HL-60 (cell line): ENCODE data around the gene TRIML2.

Experiments
- CTCF ChIP-seq: IDR thresholded peaks from one replicate; pipeline ENCODE4 v1.5.1; 2011; ENCODE audit warnings: low read length, control low read depth, inconsistent platforms; ENCODE audit not compliant: insufficient read depth
- POLR2AphosphoS5 ChIP-seq: IDR thresholded peaks from 2 replicates; pipeline ENCODE4 v1.6.1; 2012; ENCODE audit warnings: low read depth
- TF ChIP-seq, protein P1 (sequence below): IDR thresholded peaks from 2 replicates; pipeline ENCODE4 v1.6.1; 2012; ENCODE audit warnings: low read depth; ENCODE audit not compliant: insufficient replicate concordance

DNA sequence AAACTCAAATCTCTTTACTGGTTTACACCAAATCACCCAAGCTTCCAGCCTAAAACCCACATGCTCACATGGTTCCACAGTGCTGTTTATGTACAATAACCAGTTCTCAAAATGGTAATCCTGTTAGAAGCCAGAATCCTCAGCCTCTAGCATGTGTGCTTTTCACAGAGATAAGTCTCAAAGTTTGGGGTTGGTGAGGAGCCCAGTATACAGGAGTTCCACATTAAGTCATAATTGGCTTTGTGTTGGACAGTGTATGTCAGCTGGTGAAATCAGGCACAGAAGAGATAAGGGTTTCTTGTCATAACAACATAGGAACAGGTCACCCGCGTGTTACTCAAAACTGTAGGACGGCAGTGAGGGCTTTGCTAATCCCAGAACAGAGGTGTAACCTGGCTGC, 29.7 kb upstream of the TRIML2 start, which contains the start of gene TRIML1:
- TF ChIP-seq CTCF (no peak), POLR2AphosphoS5 (no peak)
- TF ChIP-seq, protein P1, sequence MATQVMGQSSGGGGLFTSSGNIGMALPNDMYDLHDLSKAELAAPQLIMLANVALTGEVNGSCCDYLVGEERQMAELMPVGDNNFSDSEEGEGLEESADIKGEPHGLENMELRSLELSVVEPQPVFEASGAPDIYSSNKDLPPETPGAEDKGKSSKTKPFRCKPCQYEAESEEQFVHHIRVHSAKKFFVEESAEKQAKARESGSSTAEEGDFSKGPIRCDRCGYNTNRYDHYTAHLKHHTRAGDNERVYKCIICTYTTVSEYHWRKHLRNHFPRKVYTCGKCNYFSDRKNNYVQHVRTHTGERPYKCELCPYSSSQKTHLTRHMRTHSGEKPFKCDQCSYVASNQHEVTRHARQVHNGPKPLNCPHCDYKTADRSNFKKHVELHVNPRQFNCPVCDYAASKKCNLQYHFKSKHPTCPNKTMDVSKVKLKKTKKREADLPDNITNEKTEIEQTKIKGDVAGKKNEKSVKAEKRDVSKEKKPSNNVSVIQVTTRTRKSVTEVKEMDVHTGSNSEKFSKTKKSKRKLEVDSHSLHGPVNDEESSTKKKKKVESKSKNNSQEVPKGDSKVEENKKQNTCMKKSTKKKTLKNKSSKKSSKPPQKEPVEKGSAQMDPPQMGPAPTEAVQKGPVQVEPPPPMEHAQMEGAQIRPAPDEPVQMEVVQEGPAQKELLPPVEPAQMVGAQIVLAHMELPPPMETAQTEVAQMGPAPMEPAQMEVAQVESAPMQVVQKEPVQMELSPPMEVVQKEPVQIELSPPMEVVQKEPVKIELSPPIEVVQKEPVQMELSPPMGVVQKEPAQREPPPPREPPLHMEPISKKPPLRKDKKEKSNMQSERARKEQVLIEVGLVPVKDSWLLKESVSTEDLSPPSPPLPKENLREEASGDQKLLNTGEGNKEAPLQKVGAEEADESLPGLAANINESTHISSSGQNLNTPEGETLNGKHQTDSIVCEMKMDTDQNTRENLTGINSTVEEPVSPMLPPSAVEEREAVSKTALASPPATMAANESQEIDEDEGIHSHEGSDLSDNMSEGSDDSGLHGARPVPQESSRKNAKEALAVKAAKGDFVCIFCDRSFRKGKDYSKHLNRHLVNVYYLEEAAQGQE = no peak
